Neuronal stem cell (in vitro differentiated cells): Measurements from ENCODE around the gene NHLRC4.
A peak's percentile ranks its signal among the peaks of the same experiment; 100 is the strongest.

Source experiments
- DNase-seq: peaks from one replicate; pipeline ENCODE4 v3.0.0-alpha.2; 2013; ENCODE audit warnings: low spot score
- H2AFZ ChIP-seq: one replicate; pipeline ENCODE4 v1.6.1; 2013; ENCODE audit warnings: mild to moderate bottlenecking, low read length, inconsistent platforms
- H2AK5ac ChIP-seq: 2 replicates; pipeline ENCODE4 v1.6.1; 2013; ENCODE audit warnings: low read depth, mild to moderate bottlenecking, inconsistent platforms, low read length, moderate library complexity, mixed read lengths
- H2BK120ac ChIP-seq: 2 replicates; pipeline ENCODE4 v1.6.1; 2013; ENCODE audit warnings: low read depth, mild to moderate bottlenecking, inconsistent platforms, low read length, moderate library complexity, mixed read lengths
- H2BK12ac ChIP-seq: one replicate; pipeline ENCODE4 v1.6.1; 2013; ENCODE audit warnings: low read length, inconsistent platforms
- H2BK15ac ChIP-seq: 2 replicates; pipeline ENCODE4 v1.6.1; 2013; ENCODE audit warnings: mild to moderate bottlenecking, low read length, inconsistent platforms, mixed read lengths
- H2BK5ac ChIP-seq: one replicate; pipeline ENCODE4 v1.6.1; 2013; ENCODE audit warnings: inconsistent platforms, mild to moderate bottlenecking, low read length, moderate library complexity
- H3K14ac ChIP-seq: one replicate; pipeline ENCODE4 v1.6.1; 2013; ENCODE audit warnings: low read length, inconsistent platforms
- H3K18ac ChIP-seq: 2 replicates; pipeline ENCODE4 v1.6.1; 2013; ENCODE audit warnings: low read length, inconsistent platforms
- H3K23ac ChIP-seq: 2 replicates; pipeline ENCODE4 v1.6.1; 2013; ENCODE audit warnings: low read depth, mild to moderate bottlenecking, mixed read lengths, low read length, inconsistent platforms; ENCODE audit not compliant: poor library complexity
- H3K27ac ChIP-seq: replicated peaks from 3 replicates; pipeline ENCODE4 v1.5.1; 2013; ENCODE audit warnings: low read length, inconsistent platforms
- H3K27me3 ChIP-seq, 3 experiments: 2 replicates each; pipeline ENCODE4 v1.6.1; 2013; ENCODE audit warnings: low read length in 3 of 3, mild to moderate bottlenecking in 2 of 3, inconsistent platforms in 1 of 3, low read depth in 1 of 3, mixed read lengths in 1 of 3, moderate library complexity in 1 of 3; ENCODE audit not compliant: control insufficient read depth in 3 of 3, insufficient read depth in 3 of 3
- H3K36me3 ChIP-seq, 2 donors: replicated peaks in 1 of 2; 2 replicates each; pipeline ENCODE4 v1.6.1; 2013; ENCODE audit warnings: low read length in 2 of 2; ENCODE audit not compliant: control insufficient read depth in 2 of 2, insufficient read depth in 2 of 2
- H3K4ac ChIP-seq: 2 replicates; pipeline ENCODE4 v1.6.1; 2013; ENCODE audit warnings: inconsistent platforms, mild to moderate bottlenecking, low read length, moderate library complexity
- H3K4me1 ChIP-seq, 2 donors: 1 replicate in 1 of 2; 2 replicates in 1 of 2; pipeline ENCODE4 v1.6.1; 2013; ENCODE audit warnings: low read length in 2 of 2, low read depth in 1 of 2; ENCODE audit not compliant: control insufficient read depth in 2 of 2, insufficient read depth in 1 of 2
- H3K4me2 ChIP-seq: one replicate; pipeline ENCODE4 v1.6.1; 2013; ENCODE audit warnings: mild to moderate bottlenecking, low read length, inconsistent platforms; ENCODE audit not compliant: insufficient read depth, poor library complexity, severe bottlenecking
- H3K4me3 ChIP-seq, 2 donors: 2 replicates each; pipeline ENCODE4 v1.5.1; 2013; ENCODE audit warnings: low read length in 2 of 2, mild to moderate bottlenecking in 2 of 2, inconsistent platforms in 1 of 2, moderate library complexity in 1 of 2
- H3K79me1 ChIP-seq: one replicate; pipeline ENCODE4 v1.6.1; 2013; ENCODE audit warnings: low read depth, mild to moderate bottlenecking, inconsistent platforms, low read length, moderate library complexity
- H3K9ac ChIP-seq: one replicate; pipeline ENCODE4 v1.6.1; 2013; ENCODE audit warnings: mild to moderate bottlenecking, low read depth, low read length, inconsistent platforms; ENCODE audit not compliant: poor library complexity
- H3K9me3 ChIP-seq, 2 donors: replicated peaks in 1 of 2; 2 replicates each; pipeline versions ENCODE3 to v1.6.1; 2013; ENCODE audit warnings: low read length in 2 of 2, mild to moderate bottlenecking in 2 of 2, inconsistent platforms in 1 of 2, low read depth in 1 of 2, mixed read lengths in 1 of 2, moderate library complexity in 1 of 2; ENCODE audit not compliant: control insufficient read depth in 2 of 2, insufficient read depth in 1 of 2
- H4K8ac ChIP-seq: one replicate; pipeline ENCODE4 v1.6.1; 2013; ENCODE audit warnings: low read depth, mild to moderate bottlenecking, inconsistent platforms, low read length, moderate library complexity
- H4K91ac ChIP-seq: one replicate; pipeline ENCODE4 v1.6.1; 2013; ENCODE audit warnings: low read length, low read depth, mild to moderate bottlenecking, inconsistent platforms; ENCODE audit not compliant: poor library complexity
- WGBS, 2 donors: extraction: QIAGEN DNeasy Blood & Tissue Kit; methylation state at CpG; one replicate each; pipeline ENCODE4 v1.1.7; 2013; ENCODE audit warnings: missing lambda C conversion rate in 2 of 2, mixed read lengths in 1 of 2; ENCODE audit not compliant: insufficient read length in 2 of 2, insufficient replicate concordance in 1 of 2; ENCODE audit errors: extremely low coverage in 2 of 2; 5-methylcytosine and 5-hydroxymethylcytosine counted together

NHLRC4 gene

DNA sequence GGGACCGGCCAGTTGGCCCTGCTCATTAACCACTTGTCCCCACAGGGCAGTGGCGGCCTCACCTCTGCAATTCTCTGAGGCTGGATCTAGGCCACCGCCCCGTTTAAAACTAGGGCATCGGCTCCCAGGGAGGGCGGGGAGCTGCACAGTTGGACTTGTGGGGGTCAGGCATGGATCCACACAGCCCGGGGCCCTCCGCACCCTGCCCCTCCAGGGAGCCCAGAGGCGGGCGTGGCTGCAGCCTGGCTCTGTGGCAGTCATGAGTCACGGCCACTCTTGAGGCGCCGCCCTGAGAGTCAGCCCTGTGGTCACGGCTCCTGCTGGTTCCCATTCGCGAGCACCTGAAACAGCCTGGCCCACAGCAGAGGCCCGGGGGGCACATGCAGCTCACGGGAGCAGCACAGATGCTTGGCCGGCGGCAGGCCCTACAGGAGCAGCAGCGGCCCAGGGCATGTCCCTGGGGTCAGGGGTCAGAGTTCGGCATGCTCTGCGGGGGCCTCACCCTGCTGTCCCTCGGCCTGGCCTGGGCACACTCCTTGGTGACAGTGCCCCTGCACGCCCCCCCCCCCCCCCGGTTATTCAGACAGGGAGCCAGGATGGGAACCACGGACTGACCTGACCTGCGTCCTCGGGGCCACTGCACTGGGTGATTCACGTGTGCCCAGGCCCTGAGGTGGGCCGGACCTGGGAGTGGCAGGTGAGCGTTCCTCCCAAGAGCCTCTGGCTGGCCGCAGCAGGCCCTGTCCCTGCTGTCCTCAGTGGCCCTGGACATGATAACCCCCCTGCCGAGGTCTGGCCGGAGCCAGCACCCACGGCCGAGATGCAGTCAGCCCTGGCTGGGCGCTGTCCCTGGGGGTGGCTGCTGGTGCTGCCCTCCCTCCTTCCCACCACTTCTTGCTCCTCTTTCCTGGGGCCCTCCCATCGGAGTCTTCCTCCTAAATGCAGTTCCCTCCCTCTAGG, 31.1 kb upstream of the NHLRC4 start:
- H3K9me3 ChIP-seq = no peaks in the 10 kb centered on the region
- peaks cover 3 to 11% of the 10 kb centered on the region in 2 donors for H3K36me3 ChIP-seq
- no peak overlapping the region for H2AFZ ChIP-seq
- peak overlapping the region; percentile 41 for H2BK12ac ChIP-seq
- no peak overlapping the region for H3K27ac ChIP-seq
- no peaks in the 10 kb centered on the region for H3K27me3 ChIP-seq
- H3K14ac ChIP-seq = peak overlapping the region; percentile 6
- no peak overlapping the region for H2BK120ac ChIP-seq
- peak overlapping the region; percentile 48 for H3K18ac ChIP-seq
- H3K79me1 ChIP-seq = peaks cover 37% of the 10 kb centered on the region
- H3K4me3 ChIP-seq = no peak overlapping the region
- no CpG with 5 or more reads among the region's 39 CpGs for WGBS, 2 donors
- no peak for DNase-seq
- no peak overlapping the region for H3K4ac ChIP-seq
- H4K91ac ChIP-seq = no peak overlapping the region
- no peak overlapping the region for H2BK5ac ChIP-seq
- H4K8ac ChIP-seq = no peak overlapping the region
- H3K23ac ChIP-seq = peak overlapping the region; percentile 89
- H2AK5ac ChIP-seq = peak overlapping the region; percentile 37
- H3K9ac ChIP-seq = no peak overlapping the region
- H3K4me1 ChIP-seq = no peaks in the 10 kb centered on the region
- no peak overlapping the region for H2BK15ac ChIP-seq
- no peak overlapping the region for H3K4me2 ChIP-seq

DNA sequence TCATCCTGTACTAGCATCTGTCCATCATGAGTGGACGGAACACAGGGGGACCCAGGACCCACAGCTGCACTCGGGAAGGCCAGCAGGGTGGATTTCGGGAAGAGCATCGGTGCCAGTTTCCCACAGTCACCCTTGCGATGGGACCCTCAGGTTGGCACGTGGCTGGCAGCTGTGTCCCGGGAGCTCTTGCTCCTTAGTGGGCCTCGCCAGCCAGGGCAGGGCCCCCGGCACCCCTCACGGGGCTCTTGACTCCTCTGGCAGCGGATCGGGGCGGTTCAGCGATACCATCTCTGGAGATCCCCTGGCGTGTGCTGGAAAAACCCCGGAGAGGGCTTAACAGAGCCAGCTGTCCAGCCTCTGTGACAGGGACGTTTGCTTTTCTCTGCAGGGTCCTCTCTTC, 30.1 kb upstream of the NHLRC4 start:
- Histone ChIP-seq H3K36me3 (peaks cover 5 to 11% of the 10 kb centered on the region in 2 donors), H2BK12ac (no peak overlapping the region), H3K9ac (no peak overlapping the region), H3K4me1 (no peaks in the 10 kb centered on the region), H3K9me3 (peaks cover 0 to 2% of the 10 kb centered on the region in 2 donors), H3K18ac (no peak overlapping the region), H3K27me3 (no peaks in the 10 kb centered on the region), H3K4me3 (no peak overlapping the region), H3K4me2 (no peak overlapping the region), H2BK120ac (no peak overlapping the region), H3K4ac (no peak overlapping the region), H2AK5ac (no peak overlapping the region), H3K23ac (no peak overlapping the region), H3K79me1 (peaks cover 41% of the 10 kb centered on the region), H2BK5ac (no peak overlapping the region), H2AFZ (no peak overlapping the region), H2BK15ac (no peak overlapping the region), H4K8ac (no peak overlapping the region), H4K91ac (no peak overlapping the region), H3K27ac (no peak overlapping the region), H3K14ac (no peak overlapping the region)
- no peak for DNase-seq
- no CpG with 5 or more reads among the region's 17 CpGs for WGBS, 2 donors

DNA sequence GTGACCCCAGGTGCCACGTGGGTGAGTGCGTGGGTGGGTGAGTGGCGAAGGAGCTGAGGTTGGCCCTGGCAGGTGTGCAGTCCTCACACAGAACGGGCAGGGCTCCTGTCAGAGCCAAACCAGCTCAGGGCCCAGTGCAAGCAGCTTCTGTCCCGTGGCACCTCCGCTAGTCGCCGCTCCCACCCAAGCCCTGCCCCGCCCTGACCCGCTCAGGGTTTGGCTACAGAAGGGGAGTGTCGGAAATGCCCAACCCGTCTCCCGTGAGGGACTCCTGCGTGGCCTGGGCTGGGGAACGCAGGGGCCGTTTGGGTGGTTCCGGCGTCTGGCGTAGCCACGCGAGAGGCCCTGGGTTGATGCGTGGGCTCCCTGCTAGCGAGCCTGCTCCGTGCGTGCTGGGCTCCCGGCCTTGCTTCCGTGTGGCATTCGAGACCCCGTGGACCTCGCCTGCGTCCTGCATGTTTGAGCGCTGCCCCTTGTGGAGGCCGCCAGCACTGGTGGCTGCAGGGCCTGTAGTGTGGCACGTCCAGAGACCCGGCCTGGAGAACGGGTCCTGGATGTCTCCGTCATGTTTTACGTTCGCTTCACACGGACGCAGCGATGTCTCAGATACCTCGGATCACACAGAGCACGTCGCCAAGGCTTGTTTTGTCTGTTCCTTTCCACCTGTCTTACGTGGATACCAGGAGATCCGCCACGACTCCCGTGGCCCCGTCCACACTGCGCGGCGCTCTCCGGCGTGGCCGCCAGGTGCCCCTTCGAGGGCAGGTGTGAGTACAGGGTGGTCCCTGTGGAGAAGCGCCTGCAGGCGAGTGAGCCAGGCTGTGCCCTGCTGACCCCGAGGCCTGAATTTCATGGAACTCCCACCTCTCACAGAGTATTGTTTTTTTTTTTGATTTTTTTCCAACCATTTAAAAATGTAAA, 29.1 kb upstream of the NHLRC4 start:
- Histone ChIP-seq H3K4ac (no peak overlapping the region), H3K4me1 (no peaks in the 10 kb centered on the region), H2BK5ac (no peak overlapping the region), H3K14ac (peak overlapping the region; percentile 3), H2AK5ac (no peak overlapping the region), H3K23ac (peak overlapping the region; percentile 65), H4K8ac (no peak overlapping the region), H3K79me1 (peaks cover 42% of the 10 kb centered on the region), H3K18ac (peak overlapping the region; percentile 19), H2BK120ac (no peak overlapping the region), H3K4me2 (no peak overlapping the region), H3K4me3 (no peak overlapping the region), H3K27ac (no peak overlapping the region), H2BK12ac (no peak overlapping the region), H2AFZ (no peak overlapping the region), H3K36me3 (peaks cover 5 to 11% of the 10 kb centered on the region in 2 donors), H3K27me3 (no peaks in the 10 kb centered on the region), H3K9me3 (peaks cover 0 to 2% of the 10 kb centered on the region in 2 donors), H2BK15ac (no peak overlapping the region), H4K91ac (no peak overlapping the region), H3K9ac (peak overlapping the region; percentile 27)
- no peak for DNase-seq
- WGBS, 2 donors = no CpG with 5 or more reads among the region's 60 CpGs
